Occipital lobe (tissue), 3 donors: ENCODE measurements around the gene ELAVL3. TPM values are rescaled to one million over a fixed set of nuclear protein-coding genes. Genes with fewer than 3 reads are reported as not detected.
"Not testable (repeated sequence)": the region's sequence is repeated elsewhere in the genome, so short reads cannot be mapped to it uniquely, and the experiment has no call there.

Source experiments
- DNase-seq: peaks from one replicate; lab custom pipeline; 2025; lab: John Stamatoyannopoulos, UW
- small RNA-seq: library from RNA; depleted of rRNA; stranded (forward); fragments of <200 nt; gene quantifications from one replicate; pipeline ENCODE3, GENCODE V24; 2014
- total RNA-seq: library from RNA; depleted of rRNA; stranded (reverse); fragments of >200 nt; gene quantifications from one replicate; pipeline ENCODE4 v1.2.3, GENCODE V29; 2014

ELAVL3 gene
- total RNA-seq, 1 donor from 2014 or later: 105 TPM

DNA sequence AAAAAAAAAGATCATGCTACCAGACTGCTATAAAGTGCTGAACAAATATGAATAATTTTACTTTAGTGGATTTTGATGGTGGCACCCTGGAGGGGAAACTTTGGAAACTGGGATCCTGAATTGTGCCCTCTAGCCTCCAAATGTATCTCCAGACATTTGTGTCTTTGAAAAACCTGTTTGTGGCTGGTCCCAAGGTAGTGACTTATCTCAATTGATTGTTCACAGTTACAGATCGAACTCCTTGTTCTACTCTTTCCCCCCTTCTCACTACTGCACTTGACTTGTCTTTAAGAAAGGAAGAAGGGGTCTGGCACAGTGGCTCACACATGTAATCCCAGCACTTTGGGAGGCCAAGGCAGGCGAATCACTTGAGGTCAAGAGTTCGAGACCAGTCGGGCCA is 72.3 kb downstream of the ELAVL3 start:
- no peak for DNase-seq

DNA sequence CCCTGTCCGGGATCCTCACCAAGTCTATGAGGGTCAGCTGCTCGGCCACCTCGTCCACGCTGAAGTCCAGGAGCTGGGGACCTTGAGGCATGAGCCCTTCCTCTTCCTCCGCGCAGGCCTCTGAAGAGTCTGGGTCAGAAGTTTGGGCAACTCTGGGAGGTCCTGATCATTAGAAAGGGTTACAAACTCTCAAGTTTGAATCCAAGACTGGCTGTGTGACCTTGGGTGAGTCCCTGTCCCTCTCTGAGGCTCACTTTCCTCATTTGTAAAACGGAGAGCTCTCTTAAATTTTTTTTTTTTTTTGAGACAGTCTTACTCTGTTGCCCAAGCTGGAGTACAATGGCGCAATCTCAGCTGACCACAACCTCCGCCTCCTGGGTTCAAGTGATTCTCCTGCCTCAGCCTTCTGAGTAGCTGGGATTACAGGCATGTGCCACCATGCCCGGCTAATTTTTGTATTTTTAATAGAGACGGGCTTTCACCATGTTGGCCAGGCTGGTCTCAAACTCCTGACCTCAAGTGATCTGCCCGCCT is 74.1 kb downstream of the ELAVL3 start:
- DNase-seq: not testable (repeated sequence)

DNA sequence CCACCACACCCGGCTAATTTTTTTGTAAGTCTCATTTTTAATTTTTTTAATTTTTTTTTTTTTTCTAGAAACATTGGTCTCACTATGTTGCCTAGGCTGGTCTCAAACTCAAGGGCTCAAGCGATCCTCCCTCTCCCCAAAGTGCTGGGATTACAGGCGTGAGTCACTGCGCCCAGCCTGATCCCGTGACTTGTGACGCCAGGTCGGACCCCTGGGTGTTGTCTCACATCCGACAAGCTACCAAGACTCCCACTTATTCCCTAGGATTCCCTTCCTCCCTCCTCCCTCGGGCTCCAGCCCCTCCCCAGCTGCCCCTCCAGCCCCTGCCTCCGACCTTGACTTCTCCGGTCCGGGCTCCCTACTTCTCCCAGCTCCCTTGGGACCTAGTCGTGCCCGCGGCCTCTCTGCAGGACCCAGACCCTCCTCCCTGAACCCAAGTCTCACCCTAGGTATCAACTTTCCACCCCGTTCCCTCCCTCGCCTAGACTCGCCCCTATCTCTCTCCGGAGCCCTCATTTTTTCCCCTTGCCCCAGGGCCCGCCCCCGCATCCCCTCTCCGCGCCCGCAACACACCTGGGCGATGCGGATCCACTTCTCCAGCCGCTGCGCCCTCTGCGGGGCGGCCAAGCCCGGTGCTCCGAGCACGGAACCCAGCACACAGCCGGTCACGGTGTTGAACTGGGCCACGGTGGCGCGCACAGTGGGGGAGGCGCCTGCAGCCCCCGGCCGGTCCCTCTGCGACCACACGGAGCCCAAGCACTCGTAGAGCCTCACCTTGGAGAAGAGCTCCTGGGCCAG is 74.8 kb downstream of the ELAVL3 start:
- DNase-seq: no peak

DNA sequence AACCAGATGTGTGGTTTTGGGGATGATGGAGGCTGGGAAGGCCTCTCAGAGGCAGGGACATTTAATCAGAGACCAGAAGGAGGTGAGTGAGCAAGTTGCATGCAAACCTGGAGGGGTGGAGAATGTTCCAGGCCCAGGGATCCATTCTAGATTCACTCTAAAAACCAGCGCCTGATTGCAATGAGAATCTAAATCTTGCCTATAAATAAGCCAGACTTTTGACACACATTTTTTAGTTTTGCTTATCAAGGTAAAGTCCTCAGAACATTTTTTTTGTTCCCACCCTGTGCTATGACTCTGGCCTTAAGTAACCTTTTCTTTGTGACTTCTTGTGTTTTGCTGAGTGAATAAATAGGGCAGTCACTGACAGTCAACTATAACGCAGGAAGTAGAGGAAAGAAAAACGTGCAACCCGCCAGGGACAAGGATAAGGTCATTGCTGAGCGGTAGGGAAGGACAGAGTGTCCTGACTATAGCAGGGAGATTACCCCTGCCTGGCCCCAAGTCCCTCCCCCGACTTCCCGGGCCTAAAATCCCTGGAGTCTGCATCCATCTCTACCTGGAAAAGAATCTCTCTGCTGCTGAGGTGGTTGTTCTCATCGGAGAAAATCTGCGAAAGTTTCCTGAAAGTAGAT is 76.1 kb downstream of the ELAVL3 start:
- DNase-seq: no peak

DNA sequence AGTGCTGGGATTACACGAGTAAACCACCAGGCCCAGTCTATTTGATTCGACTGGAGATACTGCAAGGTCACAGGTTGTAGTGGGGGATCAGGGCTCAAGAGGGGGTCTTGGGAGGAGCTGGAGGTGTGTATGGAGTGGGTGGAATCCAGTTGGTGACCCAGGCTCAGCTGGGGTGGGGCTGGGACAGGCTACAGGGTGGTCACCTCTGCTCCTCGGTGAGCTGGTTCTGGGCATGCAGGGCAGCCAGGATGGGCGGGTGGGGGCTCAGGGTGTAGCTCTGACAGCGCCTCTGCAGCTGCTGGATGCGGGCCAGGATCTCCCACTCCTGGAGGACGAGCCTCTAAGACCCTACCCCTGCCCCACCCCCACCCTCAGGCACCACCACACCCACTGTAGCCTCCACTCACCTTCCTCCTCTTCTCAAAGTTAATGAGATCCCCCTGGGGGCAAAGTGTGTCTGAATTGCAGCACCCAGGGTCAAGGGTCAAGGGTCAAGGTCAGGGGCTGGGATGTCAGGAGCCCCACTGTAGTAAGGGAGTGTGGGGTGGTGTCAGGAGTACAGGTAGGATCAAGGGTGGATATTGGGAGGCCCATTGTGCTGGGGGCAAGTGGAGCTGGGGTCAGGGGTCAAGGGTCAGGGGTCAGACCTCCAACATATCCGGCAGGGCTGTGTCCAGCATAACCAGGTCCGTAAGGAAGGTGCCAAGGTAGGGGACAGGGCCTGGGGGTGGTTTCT is 78.9 kb downstream of the ELAVL3 start:
- no peak for DNase-seq

Small RNA genes within 50 kb of the gene (small RNA-seq; reads per million reads assigned to genes)
- gene MIR7974 (not detected), gene RF00019 (not detected), gene RN7SL833P (1.2 reads per million, percentile 76 among the genes with 10 or more reads in this experiment)

Other genes with a start within 250 kb of the ELAVL3 start
- gene ANGPTL8, start 241.4 kb downstream of the ELAVL3 start, total RNA-seq: not detected
- gene DOCK6, start 218.5 kb downstream of the ELAVL3 start, total RNA-seq: 1.7 TPM
- not detected for gene TSPAN16, start 184.9 kb downstream of the ELAVL3 start, total RNA-seq
- 24.0 TPM for gene RAB3D, start 141.4 kb downstream of the ELAVL3 start, total RNA-seq
- gene TMEM205, start 134.8 kb downstream of the ELAVL3 start, total RNA-seq: 28.7 TPM
- 2.3 TPM for gene CCDC159, start 134.5 kb downstream of the ELAVL3 start, total RNA-seq
- gene PLPPR2, start 125.6 kb downstream of the ELAVL3 start, total RNA-seq: 28.2 TPM
- gene SWSAP1, start 106.4 kb downstream of the ELAVL3 start, total RNA-seq: 1.6 TPM
- gene EPOR, start 96.7 kb downstream of the ELAVL3 start, total RNA-seq: 4.8 TPM
- gene RGL3, start 61.7 kb downstream of the ELAVL3 start, total RNA-seq: not detected
- 0.47 TPM for gene ODAD3, start 45.9 kb downstream of the ELAVL3 start, total RNA-seq
- gene PRKCSH, start 45.4 kb downstream of the ELAVL3 start, total RNA-seq: 60.2 TPM
- 8.3 TPM for gene ZNF653, start 24.8 kb upstream of the ELAVL3 start, total RNA-seq
- gene ECSIT, start 48.1 kb upstream of the ELAVL3 start, total RNA-seq: 25.3 TPM
- gene CNN1, start 57.8 kb upstream of the ELAVL3 start, total RNA-seq: not detected
- gene ELOF1, start 78.2 kb upstream of the ELAVL3 start, total RNA-seq: 14.2 TPM
- gene ACP5, start 96.6 kb upstream of the ELAVL3 start, total RNA-seq: 0.78 TPM
- gene ZNF627, start 116.4 kb upstream of the ELAVL3 start, total RNA-seq: 82.0 TPM